Stimulated activated CD4-positive, alpha-beta T cell treated with anti-CD3 and anti-CD28 coated beads, Interleukin-12 subunit alpha, Interleukin-12 subunit beta, amount 100 ng/mL, for 24 hours (primary cell): ENCODE data around the gene P2RX1.
"Not testable (repeated sequence)": the region's sequence is repeated elsewhere in the genome, so short reads cannot be mapped to it uniquely, and the experiment has no call there.

ENCODE experiments used
- DNase-seq, 2 experiments: peaks; one replicate each; pipeline ENCODE4 v3.0.0-alpha.2; 2020; ENCODE audit warnings: low read depth in 2 of 2

The P2RX1 gene

DNA sequence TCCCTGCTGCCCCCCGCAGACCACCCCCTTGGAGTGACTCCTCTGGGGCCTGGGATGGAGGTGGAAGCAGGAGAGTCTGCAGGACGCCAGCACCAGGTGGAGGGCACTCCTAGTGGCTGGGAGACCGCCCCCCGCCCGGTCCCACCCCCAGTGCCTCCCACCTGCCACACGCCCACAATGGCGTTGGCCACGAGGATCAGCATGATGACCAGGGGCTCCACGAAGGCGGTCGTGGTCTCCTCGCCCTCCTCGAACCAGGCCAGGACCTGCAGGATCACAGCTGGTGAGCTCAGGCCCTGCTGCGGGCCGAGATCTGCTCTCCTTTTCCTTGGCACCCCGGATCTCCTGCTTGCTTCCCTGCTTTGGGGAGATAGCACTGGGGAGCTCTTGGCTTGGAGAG, 35.2 kb upstream of the P2RX1 start:
- no peak for DNase-seq

DNA sequence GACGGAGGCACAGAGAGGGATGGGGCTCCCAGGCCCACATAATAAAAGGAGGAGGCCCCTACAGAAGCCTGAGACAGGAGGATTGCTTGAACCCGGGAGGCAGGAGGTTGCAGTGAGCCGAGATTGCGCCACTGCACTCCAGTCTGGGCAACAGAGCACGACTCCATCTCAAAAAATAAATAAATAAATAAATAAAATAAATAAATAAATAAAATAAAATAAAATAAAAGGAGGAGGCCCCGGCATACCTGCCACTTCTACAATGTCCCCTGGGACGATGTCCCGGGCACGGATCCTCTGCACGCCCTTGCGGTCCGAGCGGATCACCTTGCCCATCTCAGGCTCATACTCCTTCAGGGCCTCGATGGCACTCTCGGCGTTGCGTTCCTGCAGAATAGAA, 34.7 kb upstream of the P2RX1 start:
- DNase-seq, result no peak

DNA sequence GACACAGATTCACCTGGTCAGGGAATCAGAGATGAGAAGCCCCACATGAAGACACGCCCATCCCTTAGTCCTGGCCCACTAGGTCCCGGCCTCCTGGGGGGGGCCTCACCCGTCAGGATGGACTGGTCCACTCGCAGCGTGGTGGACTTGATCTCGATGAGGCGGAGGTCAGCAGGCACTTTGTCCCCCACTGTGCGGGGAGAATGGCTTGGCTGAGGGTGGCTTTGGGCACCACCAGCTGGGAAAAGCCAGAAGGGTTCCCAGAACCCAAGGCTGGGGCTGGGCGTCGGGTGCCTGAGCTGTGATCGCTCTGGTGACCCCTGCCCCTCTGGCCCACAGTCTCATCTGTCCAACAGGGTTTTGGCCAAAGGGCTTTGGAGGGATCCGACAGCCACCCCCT, 34.3 kb upstream of the P2RX1 start:
- DNase-seq, result no peak

DNA sequence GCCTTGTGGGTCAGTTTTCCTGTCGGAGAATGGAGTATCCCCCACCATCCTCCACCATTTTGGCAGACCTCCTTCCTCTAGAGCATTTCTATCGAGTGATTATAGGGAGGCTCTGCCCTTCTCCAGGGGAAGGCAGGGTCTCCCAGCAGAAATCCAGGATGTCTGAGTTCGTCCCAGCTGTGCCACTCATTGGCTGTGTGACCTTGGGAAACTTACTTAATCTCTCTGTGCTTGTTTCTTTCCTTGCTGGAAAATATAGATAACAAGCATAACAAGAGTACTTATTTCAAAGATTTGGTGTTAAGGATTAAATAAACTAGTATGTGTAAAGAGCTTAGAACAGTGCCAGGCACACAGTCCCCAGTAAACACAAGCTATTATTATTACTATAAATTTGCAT, 33.2 kb upstream of the P2RX1 start:
- no peak for DNase-seq

GRCh38 chr17:3948551-3948950, 32.3 kb upstream of the P2RX1 start:
- not testable (repeated sequence) for DNase-seq

DNA sequence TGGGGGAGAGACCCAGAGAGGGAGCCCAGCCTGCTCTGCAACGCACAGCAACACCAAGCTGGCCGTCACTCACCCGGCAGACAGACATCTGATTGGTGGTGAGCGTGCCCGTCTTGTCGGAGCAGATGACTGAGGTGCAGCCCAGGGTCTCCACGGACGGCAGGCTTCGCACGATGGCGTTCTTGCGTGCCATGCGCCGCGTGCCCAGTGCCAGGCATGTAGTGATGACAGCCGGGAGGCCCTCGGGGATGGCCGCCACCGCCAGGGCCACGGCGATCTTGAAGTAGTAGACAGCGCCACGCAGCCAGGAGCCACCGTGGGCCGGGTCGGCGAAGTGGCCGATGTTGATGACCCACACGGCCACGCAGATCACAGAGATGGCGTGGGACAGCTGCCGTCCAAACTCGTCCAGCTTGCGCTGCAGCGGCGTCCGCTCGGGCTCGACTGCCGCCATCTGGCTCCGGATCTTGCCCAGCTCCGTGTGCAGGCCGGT, 31.1 kb upstream of the P2RX1 start:
- no peak for DNase-seq

DNA sequence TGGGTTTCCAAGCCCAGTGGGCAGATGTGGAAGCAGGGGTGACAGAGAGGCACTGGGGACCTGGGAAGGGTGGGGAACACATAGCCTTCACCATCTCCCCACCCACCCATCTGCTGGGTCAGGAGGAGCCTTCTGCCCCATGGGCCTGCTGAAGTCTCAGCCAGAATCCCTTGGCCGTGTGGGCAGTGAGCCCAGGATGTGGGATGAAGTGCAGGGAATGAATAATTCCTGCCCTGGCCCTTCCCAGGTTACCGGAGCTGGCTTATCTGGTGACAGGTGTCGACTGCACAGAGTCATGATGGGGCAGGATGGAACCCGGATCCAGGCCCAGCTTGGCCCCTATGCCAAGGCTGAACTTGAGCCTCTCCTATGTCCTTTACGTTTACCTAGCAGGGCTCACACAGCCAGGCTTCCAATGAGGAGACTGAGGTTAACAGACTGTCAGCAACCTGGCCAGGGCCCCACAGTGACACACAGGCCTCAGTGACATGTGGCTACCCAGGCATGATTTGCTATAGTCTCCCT, 30.5 kb upstream of the P2RX1 start:
- no peak for DNase-seq

DNA sequence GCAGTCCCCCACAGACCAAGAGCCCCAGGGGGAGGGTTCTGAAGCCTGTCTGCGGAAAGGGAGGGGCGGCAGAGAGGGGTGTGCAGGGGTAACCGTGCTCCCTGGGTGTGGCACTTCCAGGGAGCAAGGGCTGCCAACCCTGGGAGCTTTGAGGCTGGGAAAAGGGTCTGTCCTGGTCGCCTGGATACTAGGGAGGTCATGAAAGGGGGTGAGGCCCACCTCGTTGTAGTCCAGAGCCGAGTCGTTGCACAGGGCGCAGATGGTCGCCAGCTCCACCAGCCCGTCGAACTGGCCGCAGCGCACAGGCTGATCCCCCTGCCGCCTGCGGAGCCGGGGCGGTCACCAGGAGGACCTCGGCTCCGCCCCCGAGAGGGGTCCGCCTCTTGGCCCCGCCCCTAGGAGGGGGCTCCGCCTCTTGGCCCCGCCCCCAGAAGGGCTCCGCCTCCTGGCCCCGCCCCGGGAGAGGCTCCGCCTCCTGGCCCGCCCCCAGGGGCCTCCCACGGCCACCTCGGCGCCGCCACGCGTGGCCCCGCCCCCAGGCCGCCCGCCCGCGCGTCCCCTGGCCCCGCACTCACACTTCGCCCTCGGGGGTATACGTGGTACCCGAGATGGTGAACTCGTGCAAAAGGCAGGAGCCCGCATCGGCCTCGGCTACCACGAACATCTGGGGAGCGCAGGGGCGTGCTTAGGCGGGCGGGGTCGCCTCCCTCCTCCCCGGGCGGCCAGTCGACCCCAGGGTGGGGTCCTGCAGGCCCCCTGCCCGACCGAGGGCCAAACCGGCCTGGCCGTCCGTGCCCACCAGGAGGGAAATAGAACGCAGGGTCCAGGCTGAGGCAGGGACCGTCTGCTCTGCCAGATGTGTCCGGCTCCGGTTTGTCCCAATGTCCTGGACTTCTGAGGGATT, 28.5 kb upstream of the P2RX1 start:
- peak in 1 of 2 experiments; percentile 12 for DNase-seq

DNA sequence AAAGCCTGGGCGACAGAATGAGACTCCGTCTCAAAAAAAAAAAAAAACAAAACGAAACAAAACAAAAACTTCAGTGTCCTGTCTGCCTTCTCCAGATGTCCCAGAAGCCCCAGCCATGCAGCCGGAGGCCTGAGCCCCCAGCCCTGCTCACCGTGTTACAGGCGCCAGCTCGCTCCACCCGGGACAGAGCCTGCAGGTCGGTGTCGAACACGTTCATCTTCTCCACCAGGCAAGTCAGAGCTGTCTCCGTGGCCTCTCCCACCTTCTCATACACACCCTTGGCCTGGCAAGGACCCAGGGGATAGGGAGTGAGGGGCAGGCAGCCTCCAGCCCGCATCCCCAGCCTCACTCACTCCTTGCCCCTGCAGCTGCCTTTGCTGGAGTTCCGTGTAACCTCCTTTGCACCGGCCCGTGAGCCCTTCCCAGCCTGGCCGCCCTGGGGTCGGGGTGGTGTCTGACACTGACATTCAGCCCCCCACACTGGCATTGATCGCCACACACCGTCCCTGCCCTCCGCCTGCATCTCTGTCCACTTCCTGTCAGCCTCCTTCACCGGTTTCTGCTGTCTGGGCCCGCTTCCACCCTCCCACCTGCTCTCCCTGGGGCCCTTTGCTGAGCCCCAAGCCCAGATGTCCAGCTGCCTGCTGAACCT, 27.1 kb upstream of the P2RX1 start:
- DNase-seq, result no peak

- DNase-seq, result no peak
Measured at GRCh38 chr17:3940965-3941698, 24.9 kb upstream of the P2RX1 start.

- no peak for DNase-seq
Measured at GRCh38 chr17:3937359-3937758, 21.1 kb upstream of the P2RX1 start.

- DNase-seq, result no peak
Measured at GRCh38 chr17:3935825-3936355, 19.6 kb upstream of the P2RX1 start.

GRCh38 chr17:3935140-3935542, 18.9 kb upstream of the P2RX1 start:
- no peak for DNase-seq

DNA sequence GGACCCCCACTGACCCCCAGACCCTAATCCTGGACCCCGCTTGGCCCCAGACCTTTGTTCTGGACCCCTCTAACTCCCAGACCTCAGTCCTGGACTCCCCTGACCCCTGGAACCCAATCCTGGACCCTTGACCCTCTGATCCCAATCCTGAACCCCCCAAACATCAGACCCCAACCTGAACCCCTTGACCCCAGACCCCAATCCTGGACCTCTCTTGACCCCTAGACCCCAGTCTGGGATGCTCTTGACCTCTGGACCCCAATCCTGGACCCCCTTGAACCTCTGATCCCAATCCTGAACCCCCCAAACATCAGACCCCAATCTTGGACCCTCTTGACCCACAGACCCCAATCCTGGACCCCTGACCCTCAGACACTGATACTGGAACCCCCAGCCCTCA, 13.5 kb upstream of the P2RX1 start:
- DNase-seq, result no peak

DNA sequence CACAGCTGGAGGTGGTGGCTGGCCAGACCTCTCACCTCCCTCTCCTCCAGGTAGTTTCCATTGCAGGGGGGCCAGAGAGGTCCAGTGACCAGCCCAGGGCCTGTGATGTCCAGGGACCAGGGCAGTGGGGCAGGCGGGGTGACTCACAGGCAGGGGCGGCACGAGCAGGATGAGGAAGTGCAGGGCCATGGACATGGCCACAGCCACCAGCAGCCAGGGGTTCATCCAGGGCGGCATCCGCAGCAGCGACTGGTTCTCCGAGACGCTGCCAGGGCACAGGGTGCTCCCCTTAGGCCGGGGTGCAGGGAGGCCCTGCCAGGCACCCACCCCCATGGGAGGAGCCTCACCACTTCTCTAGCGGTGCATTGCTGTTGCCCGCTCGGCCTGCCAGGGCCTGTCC, 12.9 kb upstream of the P2RX1 start:
- no peak for DNase-seq

GRCh38 chr17:3928406-3928805, 12.1 kb upstream of the P2RX1 start:
- no peak for DNase-seq

GRCh38 chr17:3927628-3928340, 11.5 kb upstream of the P2RX1 start:
- no peak for DNase-seq

GRCh38 chr17:3926860-3927627, 10.8 kb upstream of the P2RX1 start:
- DNase-seq, result no peak

DNA sequence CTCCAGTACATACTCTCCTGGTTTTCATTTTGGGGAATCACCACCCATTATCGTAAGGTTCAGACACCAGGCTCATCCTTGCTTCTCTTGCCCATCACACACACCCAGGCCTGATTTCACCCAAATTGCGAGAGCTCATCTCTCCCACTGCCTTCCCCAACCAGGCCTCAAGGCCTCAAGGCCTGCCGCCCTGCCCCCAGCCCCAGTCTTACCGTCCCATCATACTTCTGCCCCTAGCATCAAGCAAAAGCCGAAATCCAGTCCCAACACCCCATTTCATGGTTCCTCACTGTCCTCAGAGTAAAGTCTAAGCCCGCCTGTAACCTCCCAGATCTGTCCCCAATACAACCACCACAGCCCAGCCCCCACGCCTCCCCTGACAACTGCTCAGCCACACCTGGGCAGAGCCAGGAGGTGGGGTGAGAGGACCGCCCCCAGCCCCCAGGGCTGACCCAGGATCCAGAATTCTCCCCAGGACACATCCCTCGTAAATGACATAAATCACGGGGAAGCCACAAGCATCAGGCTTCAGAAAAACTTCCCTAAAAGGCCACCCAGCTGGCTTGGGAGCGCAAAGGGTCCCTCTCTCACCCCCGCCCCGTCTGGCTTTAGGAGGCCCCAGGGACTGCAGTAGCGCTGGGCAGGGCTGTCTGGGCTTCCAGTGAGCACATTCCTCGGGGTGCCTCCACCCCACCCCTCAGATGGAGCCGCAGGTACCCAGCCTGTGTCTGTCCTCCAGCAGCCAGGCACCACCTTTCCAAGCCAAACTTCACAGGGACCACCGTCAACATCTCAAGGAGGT, 9.6 kb upstream of the P2RX1 start:
- DNase-seq, result no peak
